GM19023 (cell line): ENCODE measurements around the gene TOP3B.
"Not testable (repeated sequence)": the region's sequence is repeated elsewhere in the genome, so short reads cannot be mapped to it uniquely, and the experiment has no call there.

ENCODE experiments used
- ATAC-seq: cut with Tn5 transposase; IDR thresholded peaks from one replicate; pipeline ENCODE4 v1.9.1; 2021; ENCODE audit warnings: mild to moderate bottlenecking, moderate library complexity; ENCODE audit not compliant: unreplicated experiment

Gene TOP3B

GRCh38 chr22:21945453-21946261 is 36.9 kb downstream of the TOP3B start:
- ATAC-seq: no peak

GRCh38 chr22:21944871-21945270 is 37.7 kb downstream of the TOP3B start:
- ATAC-seq: no peak

- no peak for ATAC-seq
Observed at GRCh38 chr22:21943571-21944448, 38.8 kb downstream of the TOP3B start.

- ATAC-seq: no peak
Observed at GRCh38 chr22:21942407-21943343, 39.9 kb downstream of the TOP3B start.

GRCh38 chr22:21941921-21942320 is 40.7 kb downstream of the TOP3B start:
- no peak for ATAC-seq

GRCh38 chr22:21940521-21940920 is 42.1 kb downstream of the TOP3B start:
- ATAC-seq: no peak

GRCh38 chr22:21939935-21940334 is 42.7 kb downstream of the TOP3B start:
- ATAC-seq: not testable (repeated sequence)

GRCh38 chr22:21939461-21939913 is 43.1 kb downstream of the TOP3B start:
- ATAC-seq: no peak

- no peak for ATAC-seq
Observed at GRCh38 chr22:21938906-21939305, 43.7 kb downstream of the TOP3B start.

GRCh38 chr22:21938071-21938822 is 44.3 kb downstream of the TOP3B start:
- peak; percentile 80 for ATAC-seq

- no peak for ATAC-seq
Observed at GRCh38 chr22:21937821-21938070, 44.8 kb downstream of the TOP3B start.

- ATAC-seq: no peak
Observed at GRCh38 chr22:21937041-21937820, 45.4 kb downstream of the TOP3B start.

GRCh38 chr22:21936151-21936775 is 46.3 kb downstream of the TOP3B start:
- no peak for ATAC-seq

GRCh38 chr22:21933910-21934309 is 48.7 kb downstream of the TOP3B start:
- ATAC-seq: no peak

GRCh38 chr22:21933413-21933812 is 49.2 kb downstream of the TOP3B start:
- no peak for ATAC-seq

GRCh38 chr22:21932347-21932746 is 50.2 kb downstream of the TOP3B start:
- no peak for ATAC-seq

GRCh38 chr22:21931056-21931455 is 51.5 kb downstream of the TOP3B start:
- no peak for ATAC-seq

GRCh38 chr22:21929253-21929652 is 53.3 kb downstream of the TOP3B start:
- ATAC-seq: no peak

GRCh38 chr22:21928048-21928447 is 54.5 kb downstream of the TOP3B start:
- no peak for ATAC-seq
